Chondrocyte (in vitro differentiated cells): ENCODE measurements around the gene GNB5. TPM values are rescaled to one million over a fixed set of nuclear protein-coding genes. Genes with fewer than 3 reads are reported as not detected.
A peak's percentile ranks its signal among the peaks of the same experiment; 100 is the strongest.

Source experiments
- DNase-seq: peaks from one replicate; pipeline ENCODE4 v3.0.0; 2021; ENCODE audit warnings: mixed read lengths, low spot score
- H3K27ac Mint-ChIP-seq: one replicate; pipeline ENCODE4 v1.8.0; 2021; ENCODE audit warnings: mild to moderate bottlenecking, moderate library complexity, mixed read lengths; ENCODE audit not compliant: unreplicated experiment
- H3K27me3 Mint-ChIP-seq: 2 replicates; pipeline ENCODE4 v1.8.0; 2021; ENCODE audit warnings: low read depth, mixed read lengths
- H3K36me3 Mint-ChIP-seq: 2 replicates; pipeline ENCODE4 v1.8.0; 2021; ENCODE audit warnings: low read depth, mixed read lengths
- H3K4me1 Mint-ChIP-seq: 2 replicates; pipeline ENCODE4 v1.8.0; 2021; ENCODE audit warnings: low read depth, mild to moderate bottlenecking, mixed read lengths
- H3K4me3 Mint-ChIP-seq: one replicate; pipeline ENCODE4 v1.8.0; 2021; ENCODE audit warnings: mild to moderate bottlenecking, moderate library complexity, mixed read lengths; ENCODE audit not compliant: unreplicated experiment
- H3K9me3 Mint-ChIP-seq: 2 replicates; pipeline ENCODE4 v1.8.0; 2021; ENCODE audit warnings: low read depth, mixed read lengths
- total RNA-seq: library from RNA; stranded (reverse); gene quantifications from 3 replicates; pipeline ENCODE4 v1.2.1, GENCODE V29; 2021
- TF ChIP-seq, protein P1 (sequence below): fragments of 200-600 bp; sonication (generic); IDR thresholded peaks from 2 replicates; pipeline ENCODE4 v1.5.0; 2021; ENCODE audit warnings: antibody characterized with exemption, mild to moderate bottlenecking, moderate library complexity

Gene GNB5
- total RNA-seq, 1 donor from 2014 or later, result 25.7 TPM

DNA sequence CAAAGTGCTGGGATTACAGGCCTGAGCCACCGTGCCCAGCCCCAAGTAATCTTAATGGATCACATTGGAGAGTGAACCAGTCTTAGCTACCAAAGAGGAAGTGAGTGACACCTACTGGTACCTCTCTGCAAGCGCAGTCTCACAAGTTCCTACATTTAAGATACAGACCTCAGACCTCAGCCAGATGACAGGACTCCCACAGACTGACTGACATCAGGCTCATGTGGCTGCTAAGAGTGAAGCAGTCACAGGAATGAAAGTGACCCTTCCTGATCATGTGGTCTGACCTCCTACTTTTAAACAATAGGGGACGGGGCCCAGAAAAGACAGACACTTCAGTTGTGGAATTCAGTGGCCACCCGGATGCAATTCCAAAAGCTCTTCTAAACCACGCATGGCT lies 36.3 kb upstream of the GNB5 start:
- H3K27ac Mint-ChIP-seq, result no peak overlapping the region
- TF ChIP-seq, protein P1, sequence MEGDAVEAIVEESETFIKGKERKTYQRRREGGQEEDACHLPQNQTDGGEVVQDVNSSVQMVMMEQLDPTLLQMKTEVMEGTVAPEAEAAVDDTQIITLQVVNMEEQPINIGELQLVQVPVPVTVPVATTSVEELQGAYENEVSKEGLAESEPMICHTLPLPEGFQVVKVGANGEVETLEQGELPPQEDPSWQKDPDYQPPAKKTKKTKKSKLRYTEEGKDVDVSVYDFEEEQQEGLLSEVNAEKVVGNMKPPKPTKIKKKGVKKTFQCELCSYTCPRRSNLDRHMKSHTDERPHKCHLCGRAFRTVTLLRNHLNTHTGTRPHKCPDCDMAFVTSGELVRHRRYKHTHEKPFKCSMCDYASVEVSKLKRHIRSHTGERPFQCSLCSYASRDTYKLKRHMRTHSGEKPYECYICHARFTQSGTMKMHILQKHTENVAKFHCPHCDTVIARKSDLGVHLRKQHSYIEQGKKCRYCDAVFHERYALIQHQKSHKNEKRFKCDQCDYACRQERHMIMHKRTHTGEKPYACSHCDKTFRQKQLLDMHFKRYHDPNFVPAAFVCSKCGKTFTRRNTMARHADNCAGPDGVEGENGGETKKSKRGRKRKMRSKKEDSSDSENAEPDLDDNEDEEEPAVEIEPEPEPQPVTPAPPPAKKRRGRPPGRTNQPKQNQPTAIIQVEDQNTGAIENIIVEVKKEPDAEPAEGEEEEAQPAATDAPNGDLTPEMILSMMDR, result peak; percentile 88

DNA sequence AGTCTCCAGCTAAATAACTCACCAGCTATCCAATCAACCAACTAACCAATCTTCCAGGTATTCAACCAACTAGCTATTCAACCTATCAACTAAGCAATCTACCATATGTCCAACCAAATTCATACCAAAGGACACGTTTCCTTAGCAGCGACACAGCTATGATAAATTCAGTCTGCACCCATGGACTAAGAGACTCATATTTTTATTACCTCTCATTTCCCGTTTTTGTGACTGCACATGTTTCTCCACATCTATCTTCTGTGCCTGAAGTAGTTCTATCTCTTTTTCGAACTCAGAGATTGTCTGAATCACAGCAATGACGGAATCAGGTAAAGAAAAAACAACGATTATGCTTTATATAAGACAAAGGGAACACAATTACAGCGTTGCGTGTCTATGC lies 34.0 kb upstream of the GNB5 start:
- H3K27ac Mint-ChIP-seq, result no peak overlapping the region
- H3K36me3 Mint-ChIP-seq, result no peaks in the 10 kb centered on the region
- no peaks in the 10 kb centered on the region for H3K4me1 Mint-ChIP-seq
- TF ChIP-seq, protein P1, result no peak
- no peak for DNase-seq
- no peaks in the 10 kb centered on the region for H3K27me3 Mint-ChIP-seq
- H3K4me3 Mint-ChIP-seq, result no peak overlapping the region
- no peaks in the 10 kb centered on the region for H3K9me3 Mint-ChIP-seq

More for the DNA sequence above, 36.3 kb upstream of the GNB5 start:
- Mint-ChIP-seq H3K27me3 (no peaks in the 10 kb centered on the region), H3K36me3 (no peaks in the 10 kb centered on the region), H3K4me1 (peaks cover 8% of the 10 kb centered on the region), H3K4me3 (no peak overlapping the region), H3K9me3 (no peaks in the 10 kb centered on the region)
- DNase-seq, result no peak

DNA sequence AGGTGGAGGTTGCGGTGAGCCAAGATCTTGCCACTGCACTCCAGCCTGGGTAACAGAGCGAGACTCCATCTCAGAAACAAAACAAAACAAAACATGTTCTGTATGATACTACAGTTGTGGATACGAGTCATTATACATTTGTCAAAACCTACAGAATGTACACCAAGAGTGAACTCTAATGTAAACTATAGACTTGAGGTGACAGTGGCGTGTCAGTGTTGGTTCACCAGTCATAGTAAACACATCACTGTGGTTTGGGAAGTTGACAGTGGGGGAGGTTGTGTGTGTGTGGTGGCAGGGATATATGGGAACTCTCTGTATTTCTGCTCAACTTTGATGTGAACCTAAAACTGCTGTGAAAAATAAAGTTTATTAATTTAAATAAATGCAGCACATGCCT lies 33.0 kb upstream of the GNB5 start:
- Mint-ChIP-seq H3K4me3 (no peak overlapping the region), H3K27ac (no peak overlapping the region), H3K27me3 (no peaks in the 10 kb centered on the region), H3K9me3 (no peaks in the 10 kb centered on the region), H3K4me1 (no peaks in the 10 kb centered on the region), H3K36me3 (no peaks in the 10 kb centered on the region)
- DNase-seq, result no peak
- TF ChIP-seq, protein P1, result no peak

DNA sequence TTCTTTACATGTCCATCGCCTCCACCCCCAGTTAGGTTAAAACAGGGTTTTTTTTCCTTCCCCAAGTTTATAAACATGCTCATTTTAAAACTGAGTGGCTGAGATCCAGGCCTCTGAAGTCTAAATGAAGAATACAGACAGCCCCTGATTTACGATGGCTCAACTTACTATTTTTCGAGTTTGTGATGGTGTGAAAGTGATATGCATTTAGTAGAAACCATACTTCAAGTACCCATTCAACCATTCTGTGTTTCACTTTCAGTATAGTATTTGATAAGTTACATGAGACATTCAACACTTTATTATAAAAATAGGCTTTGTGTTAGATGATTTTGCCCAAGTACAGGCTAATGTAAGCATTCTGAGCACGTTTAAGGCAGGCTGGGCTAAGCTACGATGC lies 30.5 kb upstream of the GNB5 start:
- H3K27me3 Mint-ChIP-seq, result no peaks in the 10 kb centered on the region
- H3K4me3 Mint-ChIP-seq, result no peak overlapping the region
- no peaks in the 10 kb centered on the region for H3K9me3 Mint-ChIP-seq
- H3K36me3 Mint-ChIP-seq, result no peaks in the 10 kb centered on the region
- H3K4me1 Mint-ChIP-seq, result no peaks in the 10 kb centered on the region
- no peak overlapping the region for H3K27ac Mint-ChIP-seq
- no peak for DNase-seq
- TF ChIP-seq, protein P1, result no peak

DNA sequence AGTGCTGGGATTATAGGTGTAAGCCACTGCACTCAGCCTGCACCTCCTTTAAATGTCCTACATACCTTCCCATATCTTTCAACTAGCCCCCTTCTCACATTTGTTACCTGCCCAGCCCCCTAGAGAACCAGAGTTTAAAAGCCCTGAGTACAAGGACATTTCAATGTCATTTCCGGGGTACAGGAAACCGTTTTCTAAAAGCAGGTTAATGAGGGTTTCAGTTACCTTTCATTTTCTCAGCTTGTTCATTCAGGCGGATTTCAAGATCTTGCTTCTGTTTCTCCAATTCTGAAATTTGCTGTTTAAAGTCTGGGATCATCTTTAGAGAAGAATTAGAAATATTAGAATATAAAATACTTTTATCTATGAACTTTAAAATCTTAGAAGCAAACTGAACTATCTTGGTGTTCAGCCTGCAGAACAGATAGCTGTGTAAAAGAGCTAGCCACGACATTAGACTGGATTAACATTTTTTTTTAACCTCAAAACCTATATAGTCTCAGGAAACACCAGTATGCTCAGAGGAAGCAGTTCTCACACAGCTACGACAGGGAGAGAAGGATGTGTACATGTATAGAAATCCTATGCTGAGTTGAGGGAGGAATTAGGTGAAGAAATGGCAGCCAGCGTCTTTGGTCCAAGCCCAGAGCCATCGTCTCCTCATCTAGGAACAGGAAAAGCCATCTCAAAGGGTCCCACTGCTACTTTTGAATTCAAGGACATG lies 29.9 kb upstream of the GNB5 start:
- Mint-ChIP-seq H3K36me3 (no peaks in the 10 kb centered on the region), H3K27me3 (no peaks in the 10 kb centered on the region), H3K27ac (no peak overlapping the region), H3K4me1 (no peaks in the 10 kb centered on the region), H3K4me3 (no peak overlapping the region), H3K9me3 (no peaks in the 10 kb centered on the region)
- no peak for DNase-seq
- TF ChIP-seq, protein P1, result no peak
